ENCODE measurements around the gene ARPC5L.

The ARPC5L gene

GRCh38 chr9:124868511-124869465, 6.9 kb downstream of the ARPC5L start:
- DNase-seq (ENCODE audit: low spot score) = peak; percentile 99

GRCh38 chr9:124869466-124869985, 7.6 kb downstream of the ARPC5L start:
- DNase-seq (ENCODE audit: low spot score) = peak; percentile 59

GRCh38 chr9:124869986-124870560, 8.1 kb downstream of the ARPC5L start:
- no peak for DNase-seq (ENCODE audit: low spot score)

- no peak for DNase-seq (ENCODE audit: low spot score)
Observed at GRCh38 chr9:124870723-124871122, 8.8 kb downstream of the ARPC5L start.

- no peak for DNase-seq (ENCODE audit: low spot score)
Observed at GRCh38 chr9:124871156-124871561, 9.2 kb downstream of the ARPC5L start.

GRCh38 chr9:124873664-124874063, 11.7 kb downstream of the ARPC5L start:
- no peak for DNase-seq (ENCODE audit: low spot score)

- DNase-seq (ENCODE audit: low spot score) = no peak
Observed at GRCh38 chr9:124875501-124875900, 13.6 kb downstream of the ARPC5L start.

GRCh38 chr9:124877021-124877782, 15.3 kb downstream of the ARPC5L start:
- no peak for DNase-seq (ENCODE audit: low spot score)

GRCh38 chr9:124878021-124878420, 16.1 kb downstream of the ARPC5L start:
- DNase-seq (ENCODE audit: low spot score) = no peak

GRCh38 chr9:124878518-124878917, 16.6 kb downstream of the ARPC5L start:
- no peak for DNase-seq (ENCODE audit: low spot score)

- DNase-seq (ENCODE audit: low spot score) = no peak
Observed at GRCh38 chr9:124879226-124879625, 17.3 kb downstream of the ARPC5L start.

- peak; percentile 76 for DNase-seq (ENCODE audit: low spot score)
Observed at GRCh38 chr9:124880501-124880900, 18.6 kb downstream of the ARPC5L start.

- no peak for DNase-seq (ENCODE audit: low spot score)
Observed at GRCh38 chr9:124881138-124881743, 19.3 kb downstream of the ARPC5L start.

GRCh38 chr9:124882231-124882630, 20.3 kb downstream of the ARPC5L start:
- peak; percentile 48 for DNase-seq (ENCODE audit: low spot score)

GRCh38 chr9:124884376-124884775, 22.4 kb downstream of the ARPC5L start:
- DNase-seq (ENCODE audit: low spot score) = no peak

- DNase-seq (ENCODE audit: low spot score) = no peak
Observed at GRCh38 chr9:124885551-124885950, 23.6 kb downstream of the ARPC5L start.

- no peak for DNase-seq (ENCODE audit: low spot score)
Observed at GRCh38 chr9:124886461-124886860, 24.5 kb downstream of the ARPC5L start.

- no peak for DNase-seq (ENCODE audit: low spot score)
Observed at GRCh38 chr9:124886866-124887492, 25.0 kb downstream of the ARPC5L start.

GRCh38 chr9:124887832-124888231, 25.9 kb downstream of the ARPC5L start:
- DNase-seq (ENCODE audit: low spot score) = no peak

GRCh38 chr9:124889006-124889405, 27.1 kb downstream of the ARPC5L start:
- no peak for DNase-seq (ENCODE audit: low spot score)

- DNase-seq (ENCODE audit: low spot score) = no peak
Observed at GRCh38 chr9:124890179-124890578, 28.2 kb downstream of the ARPC5L start.
